ENCODE results near the gene CFDP1. TPM values are rescaled to one million over a fixed set of nuclear protein-coding genes. Genes with fewer than 3 reads are reported as not detected.

The CFDP1 gene
- total RNA-seq, 2 donors from 2014 or later, result 25.2 to 33.6 TPM

GRCh38 chr16:75252946-75253911 lies 180.1 kb downstream of the CFDP1 start:
- Histone ChIP-seq H3K4me3 (no peak overlapping the region), H3K4me1 (peaks cover 0 to 95% of the 10 kb centered on the region in 2 donors), H3K27ac (peak overlapping the region; percentile 84 to 98), H3K27me3 (no peaks in the 10 kb centered on the region), H3K9me3 (no peaks in the 10 kb centered on the region), H3K36me3 (no peaks in the 10 kb centered on the region)
- no peak for DNase-seq (ENCODE audit: low spot score)
- TF ChIP-seq CTCF (IDR thresholded peaks at IDR 0.05), result no peak

GRCh38 chr16:75252049-75252864 lies 181.0 kb downstream of the CFDP1 start:
- peaks cover 0 to 95% of the 10 kb centered on the region in 2 donors for H3K4me1 ChIP-seq
- H3K9me3 ChIP-seq, result no peaks in the 10 kb centered on the region
- no peak for DNase-seq (ENCODE audit: low spot score)
- no peak for TF ChIP-seq CTCF (IDR thresholded peaks at IDR 0.05)
- peak overlapping the region; percentile 84 to 98 for H3K27ac ChIP-seq
- H3K27me3 ChIP-seq, result no peaks in the 10 kb centered on the region
- peak overlapping the region in 1 of 2 donors; percentile 90 for H3K4me3 ChIP-seq
- H3K36me3 ChIP-seq, result no peaks in the 10 kb centered on the region

DNA sequence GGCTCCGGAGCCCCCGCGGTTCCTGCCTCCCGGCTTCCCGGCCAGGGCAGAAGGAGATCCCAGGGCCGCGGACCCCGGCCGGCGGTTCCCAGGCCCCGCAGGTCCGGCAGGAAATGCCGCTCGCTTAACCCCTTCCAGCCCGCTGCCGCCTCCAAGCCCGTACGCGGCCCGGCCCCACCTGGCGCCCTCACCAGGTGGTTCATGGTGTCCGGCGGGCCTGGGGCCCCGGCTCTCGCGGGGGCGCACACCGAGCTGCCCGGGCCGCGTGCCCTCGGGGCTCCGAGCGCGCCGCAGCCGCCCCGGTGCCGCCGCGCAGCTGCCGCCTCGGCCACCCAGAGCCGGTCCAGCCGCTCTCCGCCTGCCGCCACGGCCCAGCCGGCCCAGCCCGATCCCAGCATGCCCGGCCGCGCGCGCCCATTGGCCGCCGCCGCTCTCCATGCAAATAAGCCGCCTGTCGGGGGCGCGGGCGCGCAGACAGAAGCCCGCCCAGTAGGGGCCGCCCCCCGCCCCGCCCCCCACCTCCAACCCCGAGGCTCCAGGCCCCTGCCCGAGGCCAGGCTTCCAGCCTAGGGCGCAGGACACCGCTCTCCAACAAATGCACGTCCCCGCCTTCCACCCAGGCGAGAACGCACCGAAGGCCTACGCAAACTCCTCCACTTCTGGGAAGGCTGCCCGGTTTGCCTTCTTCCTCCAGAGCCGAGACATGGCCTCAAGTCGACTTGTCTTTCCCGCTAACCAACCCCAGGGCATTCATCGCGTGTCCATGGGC lies 181.8 kb downstream of the CFDP1 start, which contains the start of gene BCAR1:
BCAR1 (minus strand) TSS at position 345 of the 769 bp plus-strand sequence; CDS start at position 203, 142 bp downstream.
- peak; percentile 86 for DNase-seq (ENCODE audit: low spot score)
- Histone ChIP-seq H3K27ac (peak within 1 kb of the TSS; percentile 97 to 98), H3K36me3 (no peaks in the 10 kb centered on the region), H3K4me1 (peaks cover 0 to 95% of the 10 kb centered on the region in 2 donors), H3K9me3 (no peaks in the 10 kb centered on the region), H3K4me3 (peak within 1 kb of the TSS; percentile 79 to 90), H3K27me3 (no peaks in the 10 kb centered on the region)
- TF ChIP-seq CTCF (IDR thresholded peaks at IDR 0.05), result peak in 1 of 2 donors; percentile 24

- H3K27ac ChIP-seq, result peak overlapping the region; percentile 97 to 98
- H3K27me3 ChIP-seq, result no peaks in the 10 kb centered on the region
- no peaks in the 10 kb centered on the region for H3K9me3 ChIP-seq
- no peak for DNase-seq (ENCODE audit: low spot score)
- H3K4me1 ChIP-seq, result peaks cover 0 to 95% of the 10 kb centered on the region in 2 donors
- no peaks in the 10 kb centered on the region for H3K36me3 ChIP-seq
- TF ChIP-seq CTCF (IDR thresholded peaks at IDR 0.05), result no peak
- peak overlapping the region; percentile 79 to 90 for H3K4me3 ChIP-seq
These were observed 182.5 kb downstream of the CFDP1 start for GRCh38 chr16:75250809-75251279.
